ENCODE measurements around the gene TEAD1.

Gene TEAD1

DNA sequence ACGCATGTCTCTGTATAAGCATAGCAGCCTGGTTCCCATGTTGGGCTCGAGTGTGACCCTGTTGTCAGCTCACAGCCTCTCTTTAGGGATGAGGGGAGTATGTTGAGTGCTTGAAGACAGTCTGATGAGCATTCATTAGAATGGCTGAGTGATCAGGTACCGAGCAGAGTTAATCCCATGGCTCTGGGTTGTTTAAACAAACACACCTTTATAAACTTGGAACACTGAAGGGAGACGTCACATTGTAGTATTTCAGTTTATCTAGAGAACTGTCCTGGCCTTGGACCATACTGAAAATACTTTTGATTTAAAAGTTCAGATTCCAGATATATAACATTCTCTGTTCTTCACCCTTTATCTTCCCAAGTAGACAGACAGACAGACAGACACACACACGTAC is 76.0 kb downstream of the TEAD1 start:
- TF ChIP-seq, protein P1, sequence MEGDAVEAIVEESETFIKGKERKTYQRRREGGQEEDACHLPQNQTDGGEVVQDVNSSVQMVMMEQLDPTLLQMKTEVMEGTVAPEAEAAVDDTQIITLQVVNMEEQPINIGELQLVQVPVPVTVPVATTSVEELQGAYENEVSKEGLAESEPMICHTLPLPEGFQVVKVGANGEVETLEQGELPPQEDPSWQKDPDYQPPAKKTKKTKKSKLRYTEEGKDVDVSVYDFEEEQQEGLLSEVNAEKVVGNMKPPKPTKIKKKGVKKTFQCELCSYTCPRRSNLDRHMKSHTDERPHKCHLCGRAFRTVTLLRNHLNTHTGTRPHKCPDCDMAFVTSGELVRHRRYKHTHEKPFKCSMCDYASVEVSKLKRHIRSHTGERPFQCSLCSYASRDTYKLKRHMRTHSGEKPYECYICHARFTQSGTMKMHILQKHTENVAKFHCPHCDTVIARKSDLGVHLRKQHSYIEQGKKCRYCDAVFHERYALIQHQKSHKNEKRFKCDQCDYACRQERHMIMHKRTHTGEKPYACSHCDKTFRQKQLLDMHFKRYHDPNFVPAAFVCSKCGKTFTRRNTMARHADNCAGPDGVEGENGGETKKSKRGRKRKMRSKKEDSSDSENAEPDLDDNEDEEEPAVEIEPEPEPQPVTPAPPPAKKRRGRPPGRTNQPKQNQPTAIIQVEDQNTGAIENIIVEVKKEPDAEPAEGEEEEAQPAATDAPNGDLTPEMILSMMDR (IDR thresholded peaks at IDR 0.05; ENCODE audit: borderline replicate concordance, control extremely low read depth, extremely low read depth, insufficient read depth, missing control alignments), result no peak
- no peak for DNase-seq (ENCODE audit: low spot score)
- in situ Hi-C loops (cut with MboI; ENCODE audit: low sequenced_read_pairs, unreplicated experiment), result no loop called here

DNA sequence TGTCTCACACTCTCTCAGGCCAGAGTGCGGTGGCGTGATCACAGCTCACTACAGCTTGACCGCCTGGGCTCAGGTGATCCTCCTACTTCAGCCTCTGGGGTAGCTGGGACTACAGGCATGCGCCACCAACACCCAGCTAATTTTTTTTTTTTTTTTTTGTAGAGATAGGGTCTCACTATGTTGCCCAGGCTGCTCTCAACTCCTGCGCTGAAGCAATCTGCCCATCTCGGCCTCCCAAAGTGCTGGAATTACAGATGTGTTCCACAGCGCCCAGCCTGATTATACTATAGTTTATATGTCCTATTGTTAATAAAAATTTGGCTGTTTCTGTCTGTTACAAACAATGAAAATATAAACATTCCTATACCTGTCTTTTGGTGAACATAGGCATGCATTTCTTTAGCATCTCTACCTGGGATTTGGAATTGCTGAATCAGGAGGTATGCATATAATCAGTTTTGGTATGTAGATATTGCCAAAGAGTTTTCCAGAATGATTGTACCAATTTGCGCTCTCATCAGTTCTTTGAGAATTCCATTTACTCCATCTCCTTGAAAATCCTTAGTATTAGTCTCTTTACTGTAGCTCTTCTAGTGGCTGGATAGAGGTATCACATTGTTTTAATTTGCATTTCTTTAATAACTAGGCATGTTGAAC is 78.8 kb downstream of the TEAD1 start:
- no peak for DNase-seq (ENCODE audit: low spot score)
- in situ Hi-C loops (cut with MboI; ENCODE audit: low sequenced_read_pairs, unreplicated experiment), result no loop called here
- TF ChIP-seq, protein P1 (IDR thresholded peaks at IDR 0.05; ENCODE audit: borderline replicate concordance, control extremely low read depth, extremely low read depth, insufficient read depth, missing control alignments), result no peak

DNA sequence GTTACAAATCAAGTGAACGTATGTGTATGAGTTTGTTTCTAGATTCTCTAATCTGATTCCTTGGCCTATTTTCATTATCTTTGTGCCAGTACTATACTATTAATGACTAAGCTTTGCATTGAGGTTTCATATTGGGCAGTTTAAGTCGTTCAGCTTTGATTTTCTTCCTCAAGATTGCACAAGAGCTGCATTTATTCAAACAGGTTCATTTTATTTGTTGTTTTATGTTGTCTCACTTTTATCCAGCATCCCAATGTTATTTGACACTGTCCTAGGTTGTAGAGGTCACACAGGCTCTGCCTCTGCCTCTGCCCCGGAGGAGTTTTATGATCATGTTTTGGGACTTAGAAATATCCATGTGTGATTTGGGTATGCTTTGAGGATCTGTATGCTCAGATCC is 79.8 kb downstream of the TEAD1 start:
- in situ Hi-C loops (cut with MboI; ENCODE audit: low sequenced_read_pairs, unreplicated experiment), result no loop called here
- DNase-seq (ENCODE audit: low spot score), result no peak
- TF ChIP-seq, protein P1 (IDR thresholded peaks at IDR 0.05; ENCODE audit: borderline replicate concordance, control extremely low read depth, extremely low read depth, insufficient read depth, missing control alignments), result no peak

DNA sequence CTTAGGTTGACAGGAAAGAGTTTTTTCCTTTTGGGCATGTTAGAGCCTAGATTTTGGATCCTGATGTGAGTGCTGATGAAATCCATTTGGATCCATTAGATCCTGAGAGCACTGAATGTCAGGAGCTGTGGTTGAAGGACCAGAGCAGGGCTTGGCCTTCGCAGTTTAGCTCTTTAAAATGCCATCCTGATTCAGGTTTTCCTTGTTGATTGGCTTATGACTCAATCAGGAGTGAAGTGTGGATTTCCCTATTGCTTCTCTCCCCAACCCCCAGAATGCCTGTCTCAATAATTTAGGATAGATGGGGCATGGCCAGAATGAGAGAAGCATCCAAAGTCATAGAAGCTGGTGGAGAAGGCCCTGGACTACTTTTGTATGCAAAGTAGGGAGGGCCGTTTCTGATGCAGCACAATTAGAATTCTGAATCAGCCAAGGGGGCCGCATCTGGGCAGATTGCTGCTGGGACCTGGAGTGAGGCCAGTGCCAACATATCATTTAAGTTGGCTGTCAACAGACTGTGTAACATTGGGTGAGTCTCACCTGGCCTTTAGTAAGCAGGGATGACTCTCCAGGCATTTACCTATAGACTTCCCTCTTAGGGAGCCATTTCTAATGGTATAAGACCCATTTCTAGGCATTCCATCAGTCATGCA is 80.5 kb downstream of the TEAD1 start:
- no peak for DNase-seq (ENCODE audit: low spot score)
- TF ChIP-seq, protein P1 (IDR thresholded peaks at IDR 0.05; ENCODE audit: borderline replicate concordance, control extremely low read depth, extremely low read depth, insufficient read depth, missing control alignments), result no peak
- in situ Hi-C loops (cut with MboI; ENCODE audit: low sequenced_read_pairs, unreplicated experiment), result no loop called here

DNA sequence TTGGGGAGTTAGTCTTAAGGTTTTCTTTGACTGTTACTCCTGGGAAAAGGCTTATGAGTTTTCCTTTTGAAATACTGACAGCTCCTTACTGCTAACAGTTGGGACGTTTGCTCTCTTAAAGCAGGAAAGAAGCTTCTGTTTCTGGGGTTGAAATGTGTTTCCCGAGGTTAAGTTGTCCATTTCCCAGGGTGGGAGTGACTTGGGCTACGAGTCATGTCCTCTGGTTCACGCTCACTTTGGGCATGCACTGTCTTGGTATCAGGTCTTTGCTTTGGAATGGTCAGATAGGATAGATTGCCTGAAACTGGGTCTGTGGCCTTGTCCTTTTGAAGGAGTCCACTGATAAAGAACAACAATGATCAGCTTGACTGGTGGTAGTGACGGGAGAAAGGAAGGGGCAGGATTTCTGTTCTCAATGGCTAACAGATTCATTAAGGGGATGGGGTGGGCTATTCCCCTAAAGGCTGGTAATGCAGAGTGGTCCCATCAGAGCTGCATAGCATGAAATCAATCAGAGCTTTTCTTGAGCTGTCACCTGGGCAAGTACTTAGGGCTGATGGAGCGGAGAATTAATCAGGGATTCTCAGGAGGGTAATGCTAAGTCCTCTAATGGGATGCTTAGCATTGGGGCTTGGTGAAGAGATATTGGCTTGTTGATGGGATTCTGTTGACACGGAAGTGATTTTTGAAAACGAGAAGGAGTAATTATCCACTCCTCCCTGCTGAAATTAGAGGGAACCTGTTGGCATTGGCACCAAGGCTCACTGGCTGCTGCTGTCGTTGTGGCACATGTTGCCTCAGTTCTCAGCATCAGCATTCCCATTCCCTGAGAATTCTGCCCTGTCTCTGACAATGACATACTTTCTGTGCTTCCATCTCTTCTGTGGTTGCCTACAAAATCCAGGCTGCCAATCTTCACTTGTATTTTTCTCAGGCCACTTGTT is 81.6 kb downstream of the TEAD1 start:
- TF ChIP-seq, protein P1 (IDR thresholded peaks at IDR 0.05; ENCODE audit: borderline replicate concordance, control extremely low read depth, extremely low read depth, insufficient read depth, missing control alignments), result no peak
- in situ Hi-C loops (cut with MboI; ENCODE audit: low sequenced_read_pairs, unreplicated experiment), result no loop called here
- DNase-seq (ENCODE audit: low spot score), result no peak

DNA sequence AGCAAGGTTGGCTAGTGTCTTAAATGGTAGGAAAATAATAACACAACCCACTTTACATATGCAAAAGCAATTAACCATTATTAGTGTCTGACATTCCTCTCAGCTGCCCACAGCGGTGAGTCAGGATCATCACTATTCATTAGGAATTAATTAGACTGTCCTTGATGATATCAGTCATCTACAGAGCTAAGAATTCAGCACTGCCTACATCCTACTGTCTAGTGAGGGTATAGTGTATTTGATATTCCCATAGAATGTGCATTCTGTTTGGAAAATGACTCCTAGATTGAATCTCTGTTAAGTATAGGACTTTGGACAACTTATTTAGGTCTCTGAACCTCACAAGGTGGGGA is 82.2 kb downstream of the TEAD1 start:
- in situ Hi-C loops (cut with MboI; ENCODE audit: low sequenced_read_pairs, unreplicated experiment), result no loop called here
- DNase-seq (ENCODE audit: low spot score), result no peak
- TF ChIP-seq, protein P1 (IDR thresholded peaks at IDR 0.05; ENCODE audit: borderline replicate concordance, control extremely low read depth, extremely low read depth, insufficient read depth, missing control alignments), result no peak
